ENCODE results near the gene PCGF1. TPM values are rescaled to one million over a fixed set of nuclear protein-coding genes. Genes with fewer than 3 reads are reported as not detected.

Gene PCGF1
- total and polyA plus RNA-seq, 2 of the 13 experiments (the other 11 are each of a cell fraction or from before 2014, with no cell fraction given) = 20.4 to 22.6 TPM

DNA sequence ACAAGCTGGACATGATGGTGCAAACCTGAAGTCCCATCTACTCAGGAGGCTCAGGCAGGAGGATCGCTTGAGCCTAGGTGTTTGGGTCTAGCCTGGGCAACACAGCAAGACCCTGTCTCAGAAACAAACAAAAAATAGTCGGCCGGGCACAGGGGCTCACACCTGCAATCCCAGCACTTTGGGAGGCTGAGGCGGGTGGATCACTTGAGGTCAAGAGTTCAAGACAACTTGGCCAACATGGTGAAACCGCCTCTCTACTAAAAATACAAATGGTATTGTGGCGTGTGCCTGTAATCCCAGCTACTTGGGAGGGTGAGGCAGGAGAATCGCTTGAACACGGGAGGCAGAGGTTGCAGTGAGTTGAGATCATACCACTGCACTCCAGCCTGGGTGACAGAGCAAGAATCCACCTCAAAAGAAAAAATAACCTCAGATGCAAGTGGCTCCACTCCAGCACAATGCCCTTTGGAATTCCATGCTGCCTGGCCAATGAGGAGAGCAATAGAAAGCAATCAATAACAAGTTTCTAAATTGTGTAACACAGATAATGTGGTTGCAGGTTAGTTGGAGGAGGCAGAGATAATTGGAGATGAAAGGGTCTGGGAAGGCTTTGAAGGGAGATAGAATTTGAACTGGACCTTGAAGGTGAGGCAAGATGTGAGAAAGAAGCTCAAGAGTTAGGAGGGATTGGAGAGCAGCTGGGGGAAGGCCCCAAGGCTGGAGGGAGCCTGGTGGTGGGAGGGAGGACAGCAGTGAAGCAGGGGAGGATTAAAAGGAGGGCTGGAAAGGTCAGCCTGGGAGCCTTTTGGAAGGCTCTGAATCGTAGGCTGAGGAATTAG is 18.6 kb downstream of the PCGF1 start (continued):
- TF ChIP-seq, protein P1, sequence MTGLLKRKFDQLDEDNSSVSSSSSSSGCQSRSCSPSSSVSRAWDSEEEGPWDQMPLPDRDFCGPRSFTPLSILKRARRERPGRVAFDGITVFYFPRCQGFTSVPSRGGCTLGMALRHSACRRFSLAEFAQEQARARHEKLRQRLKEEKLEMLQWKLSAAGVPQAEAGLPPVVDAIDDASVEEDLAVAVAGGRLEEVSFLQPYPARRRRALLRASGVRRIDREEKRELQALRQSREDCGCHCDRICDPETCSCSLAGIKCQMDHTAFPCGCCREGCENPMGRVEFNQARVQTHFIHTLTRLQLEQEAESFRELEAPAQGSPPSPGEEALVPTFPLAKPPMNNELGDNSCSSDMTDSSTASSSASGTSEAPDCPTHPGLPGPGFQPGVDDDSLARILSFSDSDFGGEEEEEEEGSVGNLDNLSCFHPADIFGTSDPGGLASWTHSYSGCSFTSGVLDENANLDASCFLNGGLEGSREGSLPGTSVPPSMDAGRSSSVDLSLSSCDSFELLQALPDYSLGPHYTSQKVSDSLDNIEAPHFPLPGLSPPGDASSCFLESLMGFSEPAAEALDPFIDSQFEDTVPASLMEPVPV (CRISPR knock-in tag; IDR thresholded peaks at IDR 0.05) = no peak
- peak; percentile 74 for TF ChIP-seq HHEX (CRISPR knock-in tag; IDR thresholded peaks at IDR 0.05)
- TF ChIP-seq HOXA9 (CRISPR knock-in tag; IDR thresholded peaks at IDR 0.05; ENCODE audit: borderline replicate concordance) = peak; percentile 73
- TF ChIP-seq, protein P2, sequence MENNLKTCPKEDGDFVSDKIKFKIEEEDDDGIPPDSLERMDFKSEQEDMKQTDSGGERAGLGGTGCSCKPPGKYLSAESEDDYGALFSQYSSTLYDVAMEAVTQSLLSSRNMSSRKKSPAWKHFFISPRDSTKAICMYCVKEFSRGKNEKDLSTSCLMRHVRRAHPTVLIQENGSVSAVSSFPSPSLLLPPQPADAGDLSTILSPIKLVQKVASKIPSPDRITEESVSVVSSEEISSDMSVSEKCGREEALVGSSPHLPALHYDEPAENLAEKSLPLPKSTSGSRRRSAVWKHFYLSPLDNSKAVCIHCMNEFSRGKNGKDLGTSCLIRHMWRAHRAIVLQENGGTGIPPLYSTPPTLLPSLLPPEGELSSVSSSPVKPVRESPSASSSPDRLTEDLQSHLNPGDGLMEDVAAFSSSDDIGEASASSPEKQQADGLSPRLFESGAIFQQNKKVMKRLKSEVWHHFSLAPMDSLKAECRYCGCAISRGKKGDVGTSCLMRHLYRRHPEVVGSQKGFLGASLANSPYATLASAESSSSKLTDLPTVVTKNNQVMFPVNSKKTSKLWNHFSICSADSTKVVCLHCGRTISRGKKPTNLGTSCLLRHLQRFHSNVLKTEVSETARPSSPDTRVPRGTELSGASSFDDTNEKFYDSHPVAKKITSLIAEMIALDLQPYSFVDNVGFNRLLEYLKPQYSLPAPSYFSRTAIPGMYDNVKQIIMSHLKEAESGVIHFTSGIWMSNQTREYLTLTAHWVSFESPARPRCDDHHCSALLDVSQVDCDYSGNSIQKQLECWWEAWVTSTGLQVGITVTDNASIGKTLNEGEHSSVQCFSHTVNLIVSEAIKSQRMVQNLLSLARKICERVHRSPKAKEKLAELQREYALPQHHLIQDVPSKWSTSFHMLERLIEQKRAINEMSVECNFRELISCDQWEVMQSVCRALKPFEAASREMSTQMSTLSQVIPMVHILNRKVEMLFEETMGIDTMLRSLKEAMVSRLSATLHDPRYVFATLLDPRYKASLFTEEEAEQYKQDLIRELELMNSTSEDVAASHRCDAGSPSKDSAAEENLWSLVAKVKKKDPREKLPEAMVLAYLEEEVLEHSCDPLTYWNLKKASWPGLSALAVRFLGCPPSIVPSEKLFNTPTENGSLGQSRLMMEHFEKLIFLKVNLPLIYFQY (CRISPR knock-in tag; IDR thresholded peaks at IDR 0.05; ENCODE audit: borderline replicate concordance) = 0 out of 2 replicates have a peak, but pooled peaks have one; percentile 52
- no peak for TF ChIP-seq ZNF546 (CRISPR knock-in tag; conservative IDR thresholded peaks at IDR 0.05)
- TF ChIP-seq ZNF230 (CRISPR knock-in tag; IDR thresholded peaks at IDR 0.05) = no peak
- TF ChIP-seq ZNF543 (CRISPR knock-in tag; IDR thresholded peaks at IDR 0.05) = no peak
- peak; percentile 87; the same call in 1 of the 2 replicates for TF ChIP-seq AHDC1 (CRISPR knock-in tag; IDR thresholded peaks at IDR 0.05; ENCODE audit: borderline replicate concordance)
- TF ChIP-seq SAFB2 (CRISPR knock-in tag; IDR thresholded peaks at IDR 0.05; ENCODE audit: borderline replicate concordance, low read depth) = no peak
- TF ChIP-seq ZFP91 (CRISPR knock-in tag; IDR thresholded peaks at IDR 0.05; ENCODE audit: borderline replicate concordance) = no peak; the same call in 1 of the 2 replicates
- no peak for TF ChIP-seq CENPBD1 (CRISPR knock-in tag; IDR thresholded peaks at IDR 0.05; ENCODE audit: borderline replicate concordance, low read depth)
- no peak for TF ChIP-seq ZNF749 (CRISPR knock-in tag; IDR thresholded peaks at IDR 0.05; ENCODE audit: borderline replicate concordance)
